B cell (primary cell): Measurements from ENCODE around the gene SIAH2.

ENCODE experiments used
- CTCF ChIP-seq: fragments of 200-600 bp; IDR thresholded peaks from one replicate; pipeline ENCODE4 v1.8.0; 2022; ENCODE audit warnings: antibody characterized with exemption, mild to moderate bottlenecking
- EZH2 ChIP-seq: IDR thresholded peaks from 2 replicates; pipeline ENCODE4 v1.6.1; 2012; ENCODE audit warnings: borderline replicate concordance, low read depth, mild to moderate bottlenecking, moderate library complexity, low read length; ENCODE audit not compliant: insufficient read depth, poor library complexity, severe bottlenecking

- TF ChIP-seq CTCF (no peak), EZH2 (no peak)
Measured at GRCh38 chr3:150734795-150735119, 28.2 kb downstream of the SIAH2 start.
